GM23248 (cell line): Measurements from ENCODE around the gene LYSMD4. TPM values are rescaled to one million over a fixed set of nuclear protein-coding genes. Genes with fewer than 3 reads are reported as not detected.

Source experiments
- DNase-seq: peaks from one replicate; pipeline ENCODE4 v3.0.0-alpha.2; 2015
- H2AFZ ChIP-seq: fragments of 200-600 bp; sonication (generic); 2 replicates; pipeline ENCODE4 v1.6.1; 2016; ENCODE audit warnings: antibody characterized with exemption
- H3F3A ChIP-seq: fragments of 200-600 bp; sonication (generic); 2 replicates; pipeline ENCODE4 v1.6.1; 2016; ENCODE audit warnings: mild to moderate bottlenecking, antibody characterized with exemption, mixed run types; ENCODE audit not compliant: insufficient read depth
- H3K27ac ChIP-seq: fragments of 200-600 bp; sonication (generic); 2 replicates; pipeline ENCODE4 v1.5.1; 2016; ENCODE audit warnings: mild to moderate bottlenecking
- H3K27me3 ChIP-seq: fragments of 200-600 bp; sonication (generic); replicated peaks from 2 replicates; pipeline ENCODE4 v1.6.1; 2016; ENCODE audit warnings: mild to moderate bottlenecking; ENCODE audit not compliant: insufficient read depth
- H3K36me3 ChIP-seq: fragments of 200-600 bp; sonication (generic); 2 replicates; pipeline ENCODE4 v1.6.1; 2016; ENCODE audit warnings: low read depth, mild to moderate bottlenecking
- H3K4me1 ChIP-seq: fragments of 200-600 bp; sonication (generic); 2 replicates; pipeline ENCODE4 v1.6.1; 2016; ENCODE audit warnings: mild to moderate bottlenecking; ENCODE audit not compliant: insufficient read depth
- H3K4me2 ChIP-seq: fragments of 200-600 bp; sonication (generic); one replicate; pipeline ENCODE4 v1.6.1; 2016; ENCODE audit warnings: mild to moderate bottlenecking; ENCODE audit not compliant: unreplicated experiment
- H3K4me3 ChIP-seq: fragments of 200-600 bp; sonication (generic); 2 replicates; pipeline ENCODE4 v1.5.1; 2016; ENCODE audit warnings: mild to moderate bottlenecking
- H3K79me2 ChIP-seq: fragments of 200-600 bp; sonication (generic); 2 replicates; pipeline ENCODE4 v1.6.1; 2016; ENCODE audit warnings: mild to moderate bottlenecking; ENCODE audit not compliant: insufficient read depth
- H3K9ac ChIP-seq: fragments of 200-600 bp; sonication (generic); 2 replicates; pipeline ENCODE4 v1.6.1; 2016; ENCODE audit warnings: mild to moderate bottlenecking
- H3K9me2 ChIP-seq: fragments of 200-600 bp; sonication (generic); 2 replicates; pipeline ENCODE4 v1.6.1; 2016; ENCODE audit warnings: mixed run types, mild to moderate bottlenecking, moderate library complexity; ENCODE audit not compliant: insufficient read depth
- H3K9me3 ChIP-seq: fragments of 200-600 bp; sonication (generic); one replicate; pipeline ENCODE4 v1.6.1; 2017; ENCODE audit warnings: low read depth
- H4K20me1 ChIP-seq: fragments of 200-600 bp; sonication (generic); 2 replicates; pipeline ENCODE4 v1.6.0; 2016; ENCODE audit not compliant: insufficient read depth
- EZH2 ChIP-seq: fragments of 200-600 bp; sonication (generic); IDR thresholded peaks from 2 replicates; pipeline ENCODE4 v1.6.1; 2018; ENCODE audit warnings: antibody characterized with exemption, mild to moderate bottlenecking; ENCODE audit not compliant: insufficient read depth, poor library complexity, severe bottlenecking
- EZH2phosphoT487 ChIP-seq: fragments of 200-600 bp; sonication (generic); IDR thresholded peaks from 2 replicates; pipeline ENCODE4 v1.6.1; 2018; ENCODE audit warnings: antibody characterized with exemption, moderate library complexity, mild to moderate bottlenecking, low read depth; ENCODE audit not compliant: insufficient read depth
- WGBS, 2 experiments: methylation state at CpG; one replicate each; pipeline ENCODE4 v1.1.6; 2015 to 2017; ENCODE audit warnings: low lambda C conversion rate in 2 of 2, low coverage in 1 of 2; ENCODE audit errors: missing lambda C conversion rate in 2 of 2; 5-methylcytosine and 5-hydroxymethylcytosine counted together
- in situ Hi-C: fragments of 300-500 bp; cut with MboI; formaldehyde crosslinking; loops from 2 replicates; pipeline ENCODE4 v1.15.0; 2020
- polyA plus RNA-seq: library from polyadenylated mRNA; unstranded; fragments of >200 nt; fragmentation: Nextera tagmentation; extraction: Ambion mirVana; gene quantifications from 2 replicates; pipeline ENCODE4 v1.2.1, GENCODE V29; 2016
- total RNA-seq: library from RNA; depleted of rRNA; stranded (reverse); fragments of >200 nt; shearing (Covaris generic); gene quantifications from 2 replicates; pipeline ENCODE4 v1.2.3, GENCODE V29; 2014

The LYSMD4 gene
- total and polyA plus RNA-seq, 2 experiments from 2014 or later: 5.2 to 8.1 TPM

GRCh38 chr15:99744142-99744541, 10.9 kb upstream of the LYSMD4 start:
- H3K9me3 ChIP-seq: no peaks in the 10 kb centered on the region

GRCh38 chr15:99741835-99742234, 8.6 kb upstream of the LYSMD4 start:
- no peak for DNase-seq
- in situ Hi-C loops: loop anchor here (25.0 kb wide), 1 partner anchor 630 kb away; the partner anchor contains the start of gene SYNM
- H3K79me2 ChIP-seq: no peaks in the 10 kb centered on the region
- H3K27me3 ChIP-seq: no peaks in the 10 kb centered on the region; the same call in 1 of the 2 replicates
- 48 to 72% methylated on average over 2 of the region's 2 CpGs for WGBS, 2 experiments
- TF ChIP-seq EZH2phosphoT487 (no peak), EZH2 (no peak)
- H3F3A ChIP-seq: no peaks in the 10 kb centered on the region
- no peak overlapping the region for H2AFZ ChIP-seq
- no peaks in the 10 kb centered on the region for H3K9me2 ChIP-seq
- H3K27ac ChIP-seq: no peak overlapping the region
- no peak overlapping the region for H3K4me3 ChIP-seq
- H4K20me1 ChIP-seq: no peaks in the 10 kb centered on the region
- H3K36me3 ChIP-seq: no peaks in the 10 kb centered on the region
- H3K9me3 ChIP-seq: no peaks in the 10 kb centered on the region
- no peaks in the 10 kb centered on the region for H3K4me1 ChIP-seq
- H3K9ac ChIP-seq: no peak overlapping the region
- no peak overlapping the region for H3K4me2 ChIP-seq

More at GRCh38 chr15:99744142-99744541, 10.9 kb upstream of the LYSMD4 start:
- no peaks in the 10 kb centered on the region for H3K4me1 ChIP-seq
- no peaks in the 10 kb centered on the region for H3K36me3 ChIP-seq
- in situ Hi-C loops: loop anchor here (25.0 kb wide), 1 partner anchor 632 kb away; the partner anchor contains the start of gene SYNM
- no peaks in the 10 kb centered on the region for H3K79me2 ChIP-seq
- H3K4me2 ChIP-seq: no peak overlapping the region
- no peak overlapping the region for H3K4me3 ChIP-seq
- no peak overlapping the region for H3K27ac ChIP-seq
- TF ChIP-seq EZH2 (no peak), EZH2phosphoT487 (no peak)
- H3K9ac ChIP-seq: no peak overlapping the region
- no peak overlapping the region for H2AFZ ChIP-seq
- WGBS, 2 experiments: 88 to 91% methylated on average over 7 of the region's 7 CpGs
- no peaks in the 10 kb centered on the region for H3F3A ChIP-seq
- H4K20me1 ChIP-seq: no peaks in the 10 kb centered on the region
- no peaks in the 10 kb centered on the region; the same call in 1 of the 2 replicates for H3K27me3 ChIP-seq
- DNase-seq: no peak
- no peaks in the 10 kb centered on the region for H3K9me2 ChIP-seq

- in situ Hi-C loops: loop anchor here (10.0 to 25.0 kb wide), 2 partner anchors 57 to 626 kb away; partner anchors contain the start of gene SYNM
- Histone ChIP-seq H3K4me1 (no peaks in the 10 kb centered on the region), H3K27ac (no peak overlapping the region), H2AFZ (no peak overlapping the region), H3K27me3 (no peaks in the 10 kb centered on the region), H3K9me2 (no peaks in the 10 kb centered on the region), H3K4me2 (no peak overlapping the region), H3K9me3 (no peaks in the 10 kb centered on the region), H4K20me1 (no peaks in the 10 kb centered on the region), H3K36me3 (no peaks in the 10 kb centered on the region), H3K4me3 (no peak overlapping the region), H3K79me2 (no peaks in the 10 kb centered on the region), H3K9ac (no peak overlapping the region), H3F3A (no peaks in the 10 kb centered on the region)
- 41 to 46% methylated on average over 7 of the region's 7 CpGs for WGBS, 2 experiments
- TF ChIP-seq EZH2 (no peak), EZH2phosphoT487 (no peak)
- DNase-seq: no peak
Measured at GRCh38 chr15:99738021-99738847, 5.0 kb upstream of the LYSMD4 start.

- Histone ChIP-seq H2AFZ (no peak overlapping the region), H3K27me3 (no peaks in the 10 kb centered on the region), H3F3A (no peaks in the 10 kb centered on the region), H3K27ac (no peak overlapping the region), H3K9me3 (no peaks in the 10 kb centered on the region), H4K20me1 (no peaks in the 10 kb centered on the region), H3K79me2 (no peaks in the 10 kb centered on the region), H3K4me3 (no peak overlapping the region), H3K4me2 (no peak overlapping the region), H3K4me1 (peaks cover 6% of the 10 kb centered on the region; the same call in 1 of the 2 replicates), H3K9me2 (no peaks in the 10 kb centered on the region), H3K9ac (no peak overlapping the region), H3K36me3 (no peaks in the 10 kb centered on the region)
- no peak for TF ChIP-seq EZH2
- TF ChIP-seq EZH2phosphoT487: no peak
- WGBS, 2 experiments: 79 to 87% methylated on average over 2 of the region's 2 CpGs
- DNase-seq: no peak
- in situ Hi-C loops: loop anchor here (10.0 to 25.0 kb wide), 2 partner anchors 58 to 624 kb away; partner anchors contain the start of gene SYNM
Measured at GRCh38 chr15:99736702-99737101, 3.5 kb upstream of the LYSMD4 start.
